HG02970 (cell line): ENCODE data around the gene ZNF70.

ENCODE experiments used
- ATAC-seq: cut with Tn5 transposase; IDR thresholded peaks from one replicate; pipeline ENCODE4 v1.9.1; 2021; ENCODE audit warnings: mild to moderate bottlenecking, moderate library complexity, moderate number of reproducible peaks; ENCODE audit not compliant: unreplicated experiment, low FRiP score

Gene ZNF70

GRCh38 chr22:23696326-23696851 lies 54.5 kb downstream of the ZNF70 start:
- ATAC-seq: no peak

- no peak for ATAC-seq
These were observed 55.2 kb downstream of the ZNF70 start for GRCh38 chr22:23695571-23696325.

DNA sequence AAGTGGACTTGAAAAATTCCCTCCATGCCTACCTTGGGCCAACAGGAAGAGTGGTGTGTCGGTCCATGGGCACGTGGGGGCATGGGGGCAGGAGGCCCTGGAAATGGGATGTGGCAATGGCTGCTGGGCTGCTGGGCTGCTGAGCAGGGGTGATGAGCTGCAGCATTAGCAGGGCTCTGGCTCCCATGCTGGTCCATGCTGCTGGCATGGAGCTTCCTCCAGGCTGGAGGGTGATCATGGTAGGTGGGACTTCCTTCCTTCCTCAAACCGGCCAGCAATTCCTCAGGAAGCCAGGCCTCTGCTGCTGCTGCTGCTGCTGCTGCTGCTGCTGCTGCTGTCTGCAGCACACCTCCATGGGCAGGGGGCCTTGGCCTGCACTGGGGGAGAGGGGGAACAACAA lies 55.8 kb downstream of the ZNF70 start:
- ATAC-seq: no peak

GRCh38 chr22:23693979-23694680 lies 56.8 kb downstream of the ZNF70 start:
- ATAC-seq: no peak

GRCh38 chr22:23692598-23693291 lies 58.2 kb downstream of the ZNF70 start:
- ATAC-seq: no peak

DNA sequence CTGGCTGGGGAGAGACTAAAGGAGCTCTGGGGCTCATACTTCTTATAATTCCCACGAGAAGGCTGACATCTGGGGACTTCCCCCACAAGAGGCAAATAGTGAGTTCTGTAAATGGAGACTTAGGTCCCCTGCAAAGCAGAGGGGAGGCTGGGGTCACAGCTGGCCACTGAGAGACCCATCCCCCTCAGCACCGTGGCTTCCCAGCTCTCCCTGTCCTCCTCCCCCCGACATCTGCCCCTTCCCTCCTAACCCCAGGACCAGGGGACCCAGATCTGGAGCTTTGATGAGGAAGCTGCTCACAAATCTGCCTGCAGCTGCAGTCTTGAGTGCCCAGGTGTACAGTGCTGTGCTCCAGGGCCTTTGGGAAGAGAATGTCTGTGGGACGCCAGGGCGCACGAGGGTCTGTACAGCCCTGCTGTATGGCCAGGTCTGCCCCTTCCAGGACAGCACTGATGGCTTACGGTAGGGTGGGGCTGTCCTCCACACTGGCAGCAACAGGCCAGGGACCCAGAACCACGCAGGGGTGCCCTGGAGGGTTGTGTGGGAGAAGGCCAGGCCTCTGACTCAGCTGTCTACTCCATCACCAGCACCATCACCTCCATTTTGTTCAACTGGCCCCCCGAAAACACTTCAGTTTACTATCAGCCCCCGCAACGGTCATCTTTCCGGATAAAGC lies 59.0 kb downstream of the ZNF70 start:
- ATAC-seq: no peak

GRCh38 chr22:23690713-23691112 lies 60.2 kb downstream of the ZNF70 start, which contains the start of gene RGL4:
Gene RGL4 (plus strand): TSS chr22:23691013. CDS start chr22:23692031, 1,018 bp downstream.
- no peak for ATAC-seq

DNA sequence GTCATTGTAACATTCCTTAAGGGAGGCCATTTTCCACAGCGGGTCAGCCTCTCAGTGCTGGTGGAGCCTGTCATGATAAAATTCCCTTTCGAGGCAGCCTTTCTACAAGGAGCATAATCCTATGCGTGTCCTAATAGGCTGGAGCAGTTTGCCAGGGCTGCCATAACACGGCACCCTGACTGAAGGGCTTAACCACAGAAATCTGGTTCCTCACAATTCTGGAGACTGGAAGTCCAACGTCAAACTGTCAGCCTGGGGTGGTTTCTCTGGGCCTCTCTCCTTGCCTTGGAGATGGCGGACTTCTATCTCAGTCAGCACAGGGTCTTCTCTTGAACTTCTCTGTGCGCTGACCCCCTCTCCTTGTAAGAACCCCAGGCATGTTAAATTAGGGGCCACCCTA lies 61.5 kb downstream of the ZNF70 start:
- no peak for ATAC-seq
